HG02610 (cell line): ENCODE data around the gene GDF9.

Source experiments
- ATAC-seq: cut with Tn5 transposase; IDR thresholded peaks from one replicate; pipeline ENCODE4 v1.9.1; 2021; ENCODE audit warnings: mild to moderate bottlenecking, moderate library complexity; ENCODE audit not compliant: unreplicated experiment

Gene GDF9

GRCh38 chr5:132822650-132823480 lies 43.4 kb downstream of the GDF9 start:
- no peak for ATAC-seq

GRCh38 chr5:132821791-132822190 lies 44.5 kb downstream of the GDF9 start:
- no peak for ATAC-seq

GRCh38 chr5:132821350-132821749 lies 44.9 kb downstream of the GDF9 start:
- ATAC-seq = no peak

- ATAC-seq = peak; percentile 65
Observed at GRCh38 chr5:132820162-132820754, 46.0 kb downstream of the GDF9 start.

- ATAC-seq = no peak
Observed at GRCh38 chr5:132819468-132819867, 46.8 kb downstream of the GDF9 start.

- no peak for ATAC-seq
Observed at GRCh38 chr5:132817011-132817410, 49.3 kb downstream of the GDF9 start.

GRCh38 chr5:132816554-132816953 lies 49.7 kb downstream of the GDF9 start:
- no peak for ATAC-seq

- no peak for ATAC-seq
Observed at GRCh38 chr5:132816083-132816482, 50.2 kb downstream of the GDF9 start.

- no peak for ATAC-seq
Observed at GRCh38 chr5:132815454-132815853, 50.8 kb downstream of the GDF9 start.

GRCh38 chr5:132814503-132815294 lies 51.6 kb downstream of the GDF9 start:
- no peak for ATAC-seq

GRCh38 chr5:132813599-132814502 lies 52.4 kb downstream of the GDF9 start:
- no peak for ATAC-seq

- ATAC-seq = no peak
Observed at GRCh38 chr5:132812781-132813598, 53.3 kb downstream of the GDF9 start, which contains the start of gene SOWAHA. TSS of gene SOWAHA (plus strand) at chr5:132813302. CDS start at chr5:132813622, 320 bp downstream.

GRCh38 chr5:132812123-132812765 lies 54.0 kb downstream of the GDF9 start:
- no peak for ATAC-seq
